Kidney (tissue), 14 donors: ENCODE results near the gene C2orf68. TPM values are rescaled to one million over a fixed set of nuclear protein-coding genes. Genes with fewer than 3 reads are reported as not detected.

ENCODE experiments used
- DNase-seq, 5 donors: peaks; one replicate each; pipeline ENCODE4 v3.0.0-alpha.2; 2013 to 2020
- FAIRE-seq: peaks from 2 replicates; lab custom pipeline; 2012; peaks lifted over from hg19 to GRCh38; lab: Jason Lieb, UNC
- H3K27ac ChIP-seq, 2 donors: one replicate each; pipeline ENCODE4 v1.7.0; 2013; ENCODE audit warnings: low read depth in 2 of 2, low read length in 2 of 2, inconsistent platforms in 1 of 2
- H3K27me3 ChIP-seq: one replicate; pipeline ENCODE4 v1.7.1; 2013; ENCODE audit warnings: low read length, inconsistent platforms; ENCODE audit not compliant: control insufficient read depth, insufficient read depth
- H3K36me3 ChIP-seq, 3 donors: one replicate each; pipeline versions ENCODE4 v1.7.0 to v1.7.1; 2013; ENCODE audit warnings: low read length in 3 of 3, control low read depth in 1 of 3, inconsistent platforms in 1 of 3; ENCODE audit not compliant: insufficient read depth in 3 of 3, control insufficient read depth in 2 of 3
- H3K4me1 ChIP-seq, 3 donors: one replicate each; pipeline versions ENCODE4 v1.7.0 to v1.7.1; 2013; ENCODE audit warnings: low read length in 3 of 3, inconsistent platforms in 1 of 3, low read depth in 1 of 3; ENCODE audit not compliant: control insufficient read depth in 2 of 3, insufficient read depth in 2 of 3
- H3K4me3 ChIP-seq, 3 donors: one replicate each; pipeline versions ENCODE4 v1.7.0 to v1.8.1; 2013; ENCODE audit warnings: low read length in 3 of 3, control low read depth in 1 of 3, inconsistent platforms in 1 of 3
- H3K9ac ChIP-seq, 3 donors: one replicate each; pipeline versions ENCODE4 v1.7.0 to v1.7.1; 2013; ENCODE audit warnings: low read length in 3 of 3, control low read depth in 1 of 3, inconsistent platforms in 1 of 3
- H3K9me3 ChIP-seq, 3 donors: one replicate each; pipeline versions ENCODE4 v1.7.0 to v1.7.1; 2013; ENCODE audit warnings: low read length in 3 of 3, control low read depth in 1 of 3, inconsistent platforms in 1 of 3; ENCODE audit not compliant: control insufficient read depth in 2 of 3, insufficient read depth in 1 of 3
- intact Hi-C: fragments of 100-400 bp; cut with DNase I; formaldehyde crosslinking; loops from one replicate; pipeline ENCODE4 v1.11.1; 2022
- polyA plus RNA-seq: library from polyadenylated mRNA; stranded (reverse); fragments of 350-450 nt; fragmentation: Illumina TruSeq; extraction: RNeasy Lipid Tissue Mini Kit (QIAGEN cat#74804); gene quantifications from one replicate; pipeline ENCODE4 v1.2.3, GENCODE V29; 2014; ENCODE audit warnings: low read depth, low replicate concordance; ENCODE audit not compliant: insufficient read depth
- total RNA-seq: library from RNA; stranded (reverse); fragmentation: NEBNext Ultra II Directional; extraction: Animal tissue kit (Norgen Biotek cat#: 25700); gene quantifications from one replicate; pipeline ENCODE4 v1.2.1, GENCODE V29; 2021
- TF ChIP-seq, protein P1 (sequence below): IDR thresholded peaks from 3 replicates; pipeline ENCODE4 v1.5.1; 2012; ENCODE audit warnings: mild to moderate bottlenecking, moderate library complexity, borderline replicate concordance; ENCODE audit not compliant: insufficient read depth; ENCODE audit errors: extremely low read depth
- donor health status: control.
- donor health status: control.
- donor health status: control.
- donor health status: control.
- donor health status: control.
- donor health status: DM: yes; HTN: yes; CAD: no.
- donor health status: Normal renal cell carcinoma (clear cell type).

C2orf68 gene
- total and polyA plus RNA-seq, 2 donors from 2014 or later = 34.5 to 37.6 TPM

DNA sequence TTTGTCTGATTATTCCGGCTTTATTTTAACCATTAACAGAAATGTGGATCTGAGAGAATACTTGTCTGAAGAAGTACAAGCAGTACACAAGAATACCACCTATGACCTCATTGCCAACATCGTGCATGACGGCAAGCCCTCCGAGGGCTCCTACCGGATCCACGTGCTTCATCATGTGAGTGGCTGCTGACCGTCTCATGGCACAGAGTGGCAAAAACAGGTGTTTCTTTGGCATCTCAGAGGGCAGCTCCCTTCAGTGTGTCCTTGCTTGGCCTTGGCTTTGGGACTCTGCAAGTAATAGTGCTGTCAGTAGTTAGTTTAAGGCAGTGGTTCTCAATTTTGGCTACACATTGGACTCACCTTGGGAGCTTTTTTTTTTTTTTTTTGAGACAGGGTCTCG, 33.0 kb upstream of the C2orf68 start:
- no peaks in the 10 kb centered on the region for H3K27me3 ChIP-seq
- TF ChIP-seq, protein P1, sequence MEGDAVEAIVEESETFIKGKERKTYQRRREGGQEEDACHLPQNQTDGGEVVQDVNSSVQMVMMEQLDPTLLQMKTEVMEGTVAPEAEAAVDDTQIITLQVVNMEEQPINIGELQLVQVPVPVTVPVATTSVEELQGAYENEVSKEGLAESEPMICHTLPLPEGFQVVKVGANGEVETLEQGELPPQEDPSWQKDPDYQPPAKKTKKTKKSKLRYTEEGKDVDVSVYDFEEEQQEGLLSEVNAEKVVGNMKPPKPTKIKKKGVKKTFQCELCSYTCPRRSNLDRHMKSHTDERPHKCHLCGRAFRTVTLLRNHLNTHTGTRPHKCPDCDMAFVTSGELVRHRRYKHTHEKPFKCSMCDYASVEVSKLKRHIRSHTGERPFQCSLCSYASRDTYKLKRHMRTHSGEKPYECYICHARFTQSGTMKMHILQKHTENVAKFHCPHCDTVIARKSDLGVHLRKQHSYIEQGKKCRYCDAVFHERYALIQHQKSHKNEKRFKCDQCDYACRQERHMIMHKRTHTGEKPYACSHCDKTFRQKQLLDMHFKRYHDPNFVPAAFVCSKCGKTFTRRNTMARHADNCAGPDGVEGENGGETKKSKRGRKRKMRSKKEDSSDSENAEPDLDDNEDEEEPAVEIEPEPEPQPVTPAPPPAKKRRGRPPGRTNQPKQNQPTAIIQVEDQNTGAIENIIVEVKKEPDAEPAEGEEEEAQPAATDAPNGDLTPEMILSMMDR = no peak
- peaks cover 20 to 57% (median 25%) of the 10 kb centered on the region in 3 donors for H3K36me3 ChIP-seq
- FAIRE-seq (no peak), DNase-seq (no peak)
- intact Hi-C loops = no loop called here
- no peaks in the 10 kb centered on the region for H3K9me3 ChIP-seq
- no peaks in the 10 kb centered on the region for H3K4me1 ChIP-seq
- peak overlapping the region in 1 of 2 donors; percentile 7 for H3K27ac ChIP-seq
- H3K9ac ChIP-seq = no peak overlapping the region
- H3K4me3 ChIP-seq = no peak overlapping the region

DNA sequence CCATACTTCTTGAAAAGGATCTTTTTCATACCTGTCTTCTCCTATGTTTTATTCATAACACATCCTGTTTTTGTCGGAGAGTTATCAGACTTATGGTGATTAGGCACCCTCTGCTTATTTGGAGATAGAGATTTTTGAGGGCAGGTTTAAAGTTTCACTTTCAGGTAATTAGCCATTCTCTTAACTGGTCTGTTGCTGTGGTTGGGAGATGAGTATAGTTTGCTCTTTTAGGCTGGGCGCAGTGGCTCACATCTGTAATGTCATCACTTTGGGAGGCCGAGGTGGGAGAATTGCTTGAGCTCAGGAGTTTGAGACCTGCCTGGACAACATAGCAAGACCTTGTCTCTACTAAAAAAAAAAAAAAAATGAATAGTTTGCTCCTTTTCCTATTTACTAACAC, 30.9 kb upstream of the C2orf68 start:
- DNase-seq (no peak), FAIRE-seq (no peak)
- H3K9ac ChIP-seq = no peak overlapping the region
- H3K27ac ChIP-seq = no peak overlapping the region
- peaks cover 25 to 52% (median 30%) of the 10 kb centered on the region in 3 donors for H3K36me3 ChIP-seq
- no peaks in the 10 kb centered on the region for H3K9me3 ChIP-seq
- TF ChIP-seq, protein P1 = no peak
- no peak overlapping the region for H3K4me3 ChIP-seq
- H3K27me3 ChIP-seq = no peaks in the 10 kb centered on the region
- H3K4me1 ChIP-seq = no peaks in the 10 kb centered on the region
- intact Hi-C loops = no loop called here

GRCh38 chr2:85635636-85636035, 23.8 kb upstream of the C2orf68 start:
- intact Hi-C loops = loop anchor here (10.0 kb wide), 2 partner anchors 69 to 179 kb away; no protein-coding TSS in a partner anchor
- H3K9me3 ChIP-seq = no peaks in the 10 kb centered on the region
- peaks cover 11 to 58% (median 41%) of the 10 kb centered on the region in 3 donors for H3K36me3 ChIP-seq
- H3K4me3 ChIP-seq = no peak overlapping the region
- TF ChIP-seq, protein P1 = no peak
- FAIRE-seq = no peak
- no peak overlapping the region for H3K27ac ChIP-seq
- H3K4me1 ChIP-seq = no peaks in the 10 kb centered on the region
- no peak overlapping the region for H3K9ac ChIP-seq
- no peaks in the 10 kb centered on the region for H3K27me3 ChIP-seq
- DNase-seq = no peak

DNA sequence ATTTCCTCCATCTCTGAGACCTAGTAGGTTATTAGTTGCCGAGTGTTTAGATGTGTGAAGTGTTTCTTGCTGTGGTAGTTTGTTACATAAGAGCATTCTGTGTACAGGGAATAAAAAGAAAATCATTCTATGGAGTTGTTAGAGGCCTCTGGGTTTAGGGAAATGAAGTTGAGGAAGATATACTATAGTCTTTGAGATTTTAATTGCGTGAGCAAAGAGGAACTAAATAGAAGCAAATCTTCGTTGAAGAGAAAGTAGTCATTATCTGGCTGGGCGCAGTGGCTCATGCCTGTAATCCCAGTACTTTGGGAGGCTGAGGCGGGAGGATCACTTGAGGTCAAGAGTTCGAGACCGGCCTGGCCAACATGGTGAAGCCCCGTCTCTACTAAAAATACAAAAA, 23.1 kb upstream of the C2orf68 start:
- no peaks in the 10 kb centered on the region for H3K9me3 ChIP-seq
- H3K4me3 ChIP-seq = no peak overlapping the region
- H3K9ac ChIP-seq = no peak overlapping the region
- peaks cover 11 to 61% (median 41%) of the 10 kb centered on the region in 3 donors for H3K36me3 ChIP-seq
- DNase-seq (no peak), FAIRE-seq (no peak)
- no peak overlapping the region for H3K27ac ChIP-seq
- no peaks in the 10 kb centered on the region for H3K27me3 ChIP-seq
- TF ChIP-seq, protein P1 = no peak
- H3K4me1 ChIP-seq = no peaks in the 10 kb centered on the region
- intact Hi-C loops = loop anchor here (10.0 kb wide), 2 partner anchors 70 to 180 kb away; no protein-coding TSS in a partner anchor
